GM21576 (cell line): ENCODE measurements around the gene FBXO44.

Experiments used
- ATAC-seq: cut with Tn5 transposase; IDR thresholded peaks from one replicate; pipeline ENCODE4 v1.9.1; 2021; ENCODE audit warnings: mild to moderate bottlenecking, moderate library complexity; ENCODE audit not compliant: unreplicated experiment

FBXO44 gene

GRCh38 chr1:11654939-11655808, 497 bp downstream of the FBXO44 start:
- ATAC-seq = no peak

GRCh38 chr1:11657654-11658053, 3.0 kb downstream of the FBXO44 start:
- ATAC-seq = no peak

- ATAC-seq = no peak
Observed at GRCh38 chr1:11658542-11658941, 3.9 kb downstream of the FBXO44 start.

DNA sequence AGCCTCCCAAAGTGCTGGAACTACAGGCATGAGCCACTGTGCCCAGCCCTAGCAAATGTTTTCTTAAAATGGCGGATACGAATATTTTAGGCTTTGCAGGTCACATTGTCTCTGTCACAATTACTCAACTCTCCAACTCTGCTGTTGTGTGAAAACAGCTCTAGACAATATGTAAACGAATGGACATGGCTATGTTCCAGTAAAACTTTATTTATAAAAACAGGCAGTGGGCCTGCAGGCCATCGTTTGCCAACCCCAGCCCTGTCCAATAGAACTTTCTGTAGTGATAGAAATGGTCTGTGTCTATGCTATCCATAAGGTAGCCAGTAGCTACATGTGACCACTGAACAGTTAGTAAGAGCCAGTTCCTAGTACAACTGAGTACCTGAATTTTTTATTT, 5.1 kb downstream of the FBXO44 start:
- no peak for ATAC-seq

- no peak for ATAC-seq
Observed at GRCh38 chr1:11661103-11661502, 6.4 kb downstream of the FBXO44 start.

DNA sequence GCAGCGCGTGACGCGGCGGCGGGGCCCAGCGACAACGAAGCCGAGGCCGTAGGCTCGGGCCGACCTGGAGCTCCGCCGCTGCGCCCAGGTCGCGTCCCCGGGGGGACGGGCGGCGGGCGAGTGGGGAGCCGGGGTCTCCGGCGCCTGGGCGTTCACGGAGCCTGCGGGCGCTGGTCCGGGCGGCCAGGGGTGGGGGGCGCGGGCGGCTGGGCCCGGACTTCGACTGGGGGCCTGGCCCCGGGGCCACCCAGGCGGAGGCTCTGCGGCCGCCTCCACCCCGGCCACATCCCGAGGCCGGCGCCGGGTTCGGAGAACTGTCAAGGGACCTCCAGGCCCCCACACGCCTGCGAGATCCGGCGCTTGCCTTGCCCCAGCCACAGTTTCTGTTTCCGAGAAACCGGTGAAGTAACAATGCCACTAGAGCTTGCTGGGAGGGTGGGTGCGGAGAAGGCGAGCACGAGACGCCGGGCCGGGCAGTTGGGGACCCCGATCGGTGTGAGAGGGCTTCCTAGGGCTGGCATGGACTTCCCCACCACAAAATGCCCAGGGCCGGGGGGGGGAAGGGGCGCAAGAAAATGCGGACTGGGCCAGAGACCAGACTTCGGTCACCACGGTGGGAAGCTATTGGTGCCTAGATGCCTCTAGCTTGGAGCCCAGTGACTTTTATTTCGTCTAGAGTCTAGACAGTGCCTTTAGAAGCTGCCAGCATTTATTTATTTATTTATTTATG, 9.8 kb downstream of the FBXO44 start:
- ATAC-seq = peak; percentile 44

- no peak for ATAC-seq
Observed at GRCh38 chr1:11668516-11668915, 13.8 kb downstream of the FBXO44 start.

GRCh38 chr1:11670747-11671146, 16.1 kb downstream of the FBXO44 start:
- no peak for ATAC-seq

DNA sequence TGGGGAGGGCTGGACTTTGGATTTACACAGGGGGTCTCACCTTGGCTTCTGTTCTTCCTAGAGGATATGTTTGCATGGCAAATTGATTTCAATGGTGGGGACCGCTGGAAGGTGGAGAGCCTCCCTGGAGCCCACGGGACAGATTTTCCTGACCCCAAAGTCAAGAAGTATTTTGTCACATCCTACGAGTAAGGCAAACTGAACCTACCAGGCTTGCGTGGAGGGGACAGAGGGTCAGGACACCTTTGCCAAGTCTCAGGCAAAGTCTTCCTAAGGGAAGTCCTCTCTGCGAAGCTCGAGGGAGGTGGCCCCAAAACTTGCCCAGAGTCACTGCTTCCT, 16.5 kb downstream of the FBXO44 start:
- no peak for ATAC-seq

DNA sequence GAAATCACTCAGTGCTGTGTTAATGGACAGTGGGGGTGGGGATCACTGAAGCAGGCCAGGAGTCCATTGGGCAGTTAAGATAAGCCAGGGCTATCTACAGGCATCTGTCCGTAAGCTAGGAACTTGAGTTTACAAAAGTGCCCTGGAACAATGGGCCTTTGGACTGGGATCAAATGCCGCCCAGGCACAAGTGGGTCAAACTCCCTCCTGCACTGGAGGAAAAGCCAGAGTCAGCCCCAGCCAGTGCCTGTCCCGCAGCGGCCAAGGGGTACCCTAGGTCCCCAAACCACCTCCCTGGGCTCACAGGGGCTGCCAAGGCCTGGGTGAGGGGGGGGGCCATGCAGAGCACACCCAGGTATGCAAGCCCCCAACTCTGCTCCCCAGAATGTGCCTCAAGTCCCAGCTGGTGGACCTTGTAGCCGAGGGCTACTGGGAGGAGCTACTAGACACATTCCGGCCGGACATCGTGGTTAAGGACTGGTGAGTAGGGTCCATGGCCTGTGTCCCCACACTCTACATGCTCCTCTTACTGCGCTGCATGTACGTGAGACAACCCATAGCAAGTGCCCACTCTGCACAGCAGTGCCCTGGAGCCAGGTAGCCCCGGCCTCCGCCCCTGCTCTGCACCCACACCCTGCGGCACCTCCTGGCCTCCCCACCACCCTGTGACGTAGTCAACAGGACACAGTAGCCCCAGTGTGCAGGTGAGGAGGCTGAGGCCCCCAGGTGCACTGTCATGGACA, 17.0 kb downstream of the FBXO44 start:
- ATAC-seq = no peak

GRCh38 chr1:11673089-11673769, 18.6 kb downstream of the FBXO44 start:
- no peak for ATAC-seq

DNA sequence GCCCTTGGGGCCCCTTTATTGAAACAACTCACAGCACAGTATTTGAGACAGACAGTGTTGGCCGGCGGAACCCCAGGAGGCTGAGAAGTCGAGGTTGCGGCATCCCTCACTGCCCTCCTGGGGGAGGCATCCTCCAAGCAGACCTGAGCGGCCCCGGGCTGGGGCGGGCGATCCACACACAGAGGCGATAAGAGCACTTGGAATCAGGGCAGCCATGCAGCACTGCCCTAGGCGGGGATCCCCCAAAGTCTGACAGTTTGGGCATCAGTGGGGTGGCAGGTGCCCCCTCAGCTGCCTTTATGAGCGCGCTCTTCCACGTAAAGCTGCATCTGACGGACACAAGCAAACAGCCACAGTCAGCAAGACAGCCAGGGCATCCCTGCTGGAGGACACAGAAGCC, 19.8 kb downstream of the FBXO44 start:
- no peak for ATAC-seq

DNA sequence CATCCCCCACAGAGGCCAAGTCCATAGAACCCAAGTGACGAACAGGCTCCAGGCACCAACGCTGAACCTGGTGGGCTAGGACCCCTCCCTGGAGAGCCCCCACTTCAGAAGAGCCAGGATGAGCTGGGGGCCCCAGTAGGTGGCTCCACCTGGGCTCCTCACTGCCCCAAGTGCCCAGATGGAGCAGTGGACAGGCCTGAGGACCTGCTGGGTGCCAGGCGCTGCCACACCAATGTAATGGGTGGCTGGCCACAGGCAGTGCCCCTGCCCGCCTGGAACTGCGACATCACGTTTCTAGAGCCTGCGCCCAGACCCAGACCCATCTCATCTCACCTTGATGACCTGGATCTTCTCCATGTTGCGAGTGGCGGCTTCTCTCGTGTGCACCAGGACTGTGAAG, 20.6 kb downstream of the FBXO44 start:
- no peak for ATAC-seq

DNA sequence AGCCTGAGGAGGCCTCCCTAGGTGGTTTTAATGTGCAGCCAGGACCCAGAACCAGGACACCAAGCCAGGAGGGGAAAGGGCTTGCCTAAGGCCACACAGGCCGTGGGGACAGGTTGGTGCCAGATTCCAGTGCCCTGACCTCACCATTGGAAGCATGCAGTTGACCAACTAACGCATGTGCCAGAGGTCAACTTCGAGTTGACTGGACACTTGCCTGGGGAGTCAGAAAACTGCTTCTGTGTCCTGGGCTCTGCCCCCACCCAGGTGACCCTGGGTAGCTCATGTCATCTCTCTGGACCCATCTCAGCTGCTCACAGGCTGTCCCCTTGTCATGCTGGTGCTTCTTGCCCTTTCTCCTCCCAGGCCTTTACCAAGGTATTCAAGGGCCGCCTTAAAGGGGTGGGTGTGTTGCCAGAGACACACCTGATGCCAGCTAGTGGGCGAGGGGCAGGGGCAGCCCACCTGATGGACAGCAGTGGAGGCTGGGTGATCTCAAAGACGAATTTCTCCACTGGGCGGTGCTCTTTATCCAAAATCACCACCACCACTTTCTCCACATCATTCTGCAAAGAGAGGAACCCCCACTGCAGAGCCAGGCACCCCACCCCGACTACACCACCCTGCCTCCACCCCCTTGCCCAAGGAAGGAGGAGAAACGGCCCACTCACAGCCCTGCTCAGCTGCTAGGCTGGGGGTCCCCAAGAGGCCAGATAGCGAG, 21.9 kb downstream of the FBXO44 start:
- no peak for ATAC-seq

DNA sequence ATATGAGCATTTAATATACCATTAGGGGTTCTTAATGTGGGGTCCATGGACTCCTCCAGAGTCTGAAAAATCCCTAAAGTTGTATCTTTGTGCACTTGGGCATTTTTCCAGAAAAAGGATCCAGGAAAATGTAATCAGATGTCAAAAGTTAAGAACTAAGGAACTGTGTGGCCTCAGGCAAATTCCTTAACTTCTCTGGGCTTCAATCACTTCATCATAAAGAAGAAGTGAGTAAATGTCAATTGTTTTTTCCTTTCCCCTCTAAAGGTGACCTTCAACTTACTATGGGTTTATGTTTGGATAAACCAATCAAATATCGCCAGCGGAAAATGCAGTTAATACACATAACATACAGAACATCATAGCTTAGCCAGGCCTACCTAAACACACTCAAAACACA, 23.8 kb downstream of the FBXO44 start:
- no peak for ATAC-seq

DNA sequence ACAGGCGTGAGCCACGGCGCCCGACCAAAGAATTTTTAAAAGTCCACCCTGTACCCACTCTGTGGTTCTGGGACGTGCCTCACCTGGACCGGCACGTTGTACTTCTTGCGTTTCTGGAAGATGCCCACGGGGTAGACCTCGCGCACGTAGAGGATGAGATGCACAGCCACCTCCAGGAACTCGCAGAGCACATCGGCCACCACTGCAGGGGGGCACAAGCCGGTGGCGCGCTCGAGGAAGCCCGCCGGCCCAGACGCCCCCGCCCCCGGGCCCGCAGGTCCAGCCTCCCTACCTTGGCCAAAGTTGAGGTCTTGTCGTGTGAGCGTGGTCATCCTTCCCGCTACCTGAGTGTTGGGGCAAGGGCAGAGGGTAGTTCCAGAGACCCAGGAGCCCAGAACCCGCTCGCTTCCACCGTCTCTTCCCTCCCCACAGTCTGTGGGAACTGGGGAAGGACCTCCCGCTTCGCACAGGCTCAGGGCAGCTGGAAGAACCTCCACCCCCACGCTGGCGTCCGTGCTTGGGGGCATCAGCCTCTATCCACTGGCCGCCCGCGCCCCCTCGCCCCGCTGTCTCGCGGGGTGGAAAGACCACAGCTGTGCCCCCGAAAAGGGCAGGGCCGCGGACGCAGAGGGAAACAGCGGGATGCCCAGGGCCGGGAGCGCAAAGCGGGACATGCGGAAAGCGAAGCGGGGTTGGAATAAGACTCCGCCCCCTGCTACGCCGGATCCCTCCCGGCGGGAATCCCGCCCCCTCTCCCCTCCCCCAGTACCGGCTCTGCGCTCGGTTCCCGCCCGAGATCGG, 25.8 kb downstream of the FBXO44 start:
- ATAC-seq = peak; percentile 32

- peak; percentile 82 for ATAC-seq
Observed at GRCh38 chr1:11681071-11681771, 26.5 kb downstream of the FBXO44 start, which contains the start of gene MAD2L2. MAD2L2 (minus strand) TSS chr1:11681148; CDS start chr1:11680601, 547 bp downstream.

GRCh38 chr1:11682287-11682771, 27.7 kb downstream of the FBXO44 start:
- no peak for ATAC-seq

GRCh38 chr1:11682799-11683198, 28.1 kb downstream of the FBXO44 start:
- no peak for ATAC-seq
